A549 (cell line): ENCODE results near the gene QRSL1. TPM values are rescaled to one million over a fixed set of nuclear protein-coding genes. Genes with fewer than 3 reads are reported as not detected.

Source experiments
- ATAC-seq, 2 experiments: fragments of 200-7000 bp in 1 of 2; fragments of >200 bp in 1 of 2; cut with Nextera tagmentation in 1 of 2; cut with Tn5 transposase in 1 of 2; 3 replicates each; pipeline versions ENCODE4 v1.8.0 to v1.9.1; 2018 to 2020; ENCODE audit warnings: mild to moderate bottlenecking in 1 of 2, moderate library complexity in 1 of 2
- CTCF ChIA-PET: fragments of 300-600 bp; sonication (Branson Sonifier 250); formaldehyde crosslinking; extraction: SDS; loops from one replicate; lab custom pipeline; 2021; ENCODE audit warnings: antibody characterized with exemption, inconsistent platforms; lab: Yijun Ruan, JAX
- POLR2A ChIA-PET: fragments of 350-600 bp; formaldehyde crosslinking; extraction: SDS; loops from one replicate; lab custom pipeline; 2021; ENCODE audit warnings: antibody characterized with exemption, inconsistent platforms; lab: Yijun Ruan, JAX
- DNase-seq, 2 experiments: peaks; one replicate each; pipeline versions ENCODE4 v3.0.0 to v3.0.0-alpha.2; 2011 to 2016; ENCODE audit warnings: low read depth in 1 of 2, low spot score in 1 of 2
- FAIRE-seq: peaks from 2 replicates; lab custom pipeline; 2011; peaks lifted over from hg19 to GRCh38; lab: Jason Lieb, UNC
- H3K27ac ChIP-seq, 2 experiments: fragments of >200 bp; sonication (Bioruptor Twin); formaldehyde crosslinking; 3 replicates each; pipeline ENCODE4 v1.5.1; 2016 to 2017
- H3K4me1 ChIP-seq: fragments of >200 bp; sonication (Bioruptor Twin); formaldehyde crosslinking; 3 replicates; pipeline ENCODE4 v1.6.1; 2016
- H3K4me2 ChIP-seq: fragments of >200 bp; sonication (Bioruptor Twin); formaldehyde crosslinking; 3 replicates; pipeline ENCODE4 v1.6.1; 2016
- H3K4me3 ChIP-seq: fragments of >200 bp; sonication (Bioruptor Twin); formaldehyde crosslinking; 3 replicates; pipeline ENCODE4 v1.5.1; 2016
- H3K9me3 ChIP-seq: fragments of >200 bp; sonication (Bioruptor Twin); formaldehyde crosslinking; 3 replicates; pipeline ENCODE4 v1.6.1; 2016
- BHLHE40 ChIP-seq: IDR thresholded peaks from 2 replicates; pipeline ENCODE4 v1.6.1; 2012; ENCODE audit warnings: low read depth, low read length, inconsistent platforms
- CTCF ChIP-seq: fragments of >200 bp; sonication (Bioruptor Twin); formaldehyde crosslinking; IDR thresholded peaks from 3 replicates; pipeline ENCODE4 v1.5.1; 2016
- EHMT2 ChIP-seq: fragments of 200-600 bp; sonication (generic); IDR thresholded peaks from 2 replicates; pipeline ENCODE4 v1.6.1; 2016; ENCODE audit warnings: antibody characterized with exemption, low read depth, mild to moderate bottlenecking, moderate library complexity
- ELK1 ChIP-seq: fragments of 150-350 bp; IDR thresholded peaks from 2 replicates; pipeline ENCODE4 v1.6.1; 2014; ENCODE audit warnings: low read depth, mild to moderate bottlenecking, low read length
- FOXS1 ChIP-seq: fragments of 250-450 bp; sonication (Bioruptor Pico); IDR thresholded peaks from 2 replicates; pipeline ENCODE4 v1.5.0; 2020; ENCODE audit warnings: mild to moderate bottlenecking, moderate library complexity
- GATA3 ChIP-seq: IDR thresholded peaks from 2 replicates; pipeline ENCODE4 v1.6.1; 2012; ENCODE audit warnings: borderline replicate concordance
- HEYL ChIP-seq: fragments of 250-450 bp; sonication (Bioruptor Pico); IDR thresholded peaks from 2 replicates; pipeline ENCODE4 v1.8.0; 2021; ENCODE audit warnings: mild to moderate bottlenecking, moderate library complexity
- HOXA7 ChIP-seq: fragments of 250-450 bp; sonication (Bioruptor Pico); IDR thresholded peaks from 2 replicates; pipeline ENCODE4 v1.5.0; 2020; ENCODE audit warnings: mild to moderate bottlenecking, moderate library complexity
- HOXB13 ChIP-seq: fragments of 250-450 bp; sonication (Bioruptor Pico); IDR thresholded peaks from 2 replicates; pipeline ENCODE4 v1.5.0; 2020; ENCODE audit warnings: low read depth, mild to moderate bottlenecking, moderate library complexity
- JUNB ChIP-seq: fragments of >200 bp; sonication (Bioruptor Twin); formaldehyde crosslinking; IDR thresholded peaks from 2 replicates; pipeline ENCODE4 v1.6.1; 2016
- MYC ChIP-seq: IDR thresholded peaks from 2 replicates; pipeline ENCODE4 v1.6.1; 2012; ENCODE audit warnings: mild to moderate bottlenecking, inconsistent platforms, low read length, improper control_type of control experiment, borderline replicate concordance
- NPAS2 ChIP-seq: fragments of 250-450 bp; sonication (Bioruptor Pico); IDR thresholded peaks from 2 replicates; pipeline ENCODE4 v1.8.0; 2022; ENCODE audit warnings: mild to moderate bottlenecking, moderate library complexity, borderline replicate concordance
- NR3C1 ChIP-seq: fragments of >200 bp; sonication (Bioruptor Twin); formaldehyde crosslinking; IDR thresholded peaks from 3 replicates; pipeline ENCODE4 v1.6.1; 2017
- PBX3 ChIP-seq: IDR thresholded peaks from 2 replicates; pipeline ENCODE4 v1.6.1; 2012
- RCOR1 ChIP-seq: fragments of 150-350 bp; IDR thresholded peaks from 2 replicates; pipeline ENCODE4 v1.6.1; 2014; ENCODE audit warnings: antibody characterized with exemption, low read length, low read depth
- REST ChIP-seq: fragments of 200-600 bp; sonication (generic); IDR thresholded peaks from 2 replicates; pipeline ENCODE4 v1.6.1; 2016; ENCODE audit warnings: antibody characterized with exemption, mild to moderate bottlenecking, moderate library complexity
- RFX5 ChIP-seq: fragments of 450-650 bp; IDR thresholded peaks from 2 replicates; pipeline ENCODE4 v1.7.1; 2014; ENCODE audit warnings: antibody characterized with exemption, mild to moderate bottlenecking, moderate library complexity
- SREBF2 ChIP-seq: fragments of 450-650 bp; IDR thresholded peaks from 2 replicates; pipeline ENCODE4 v1.6.1; 2014; ENCODE audit warnings: mild to moderate bottlenecking, moderate library complexity
- ZFP36 ChIP-seq: fragments of 450-650 bp; IDR thresholded peaks from 2 replicates; pipeline ENCODE4 v1.6.1; 2014; ENCODE audit warnings: borderline replicate concordance; ENCODE audit not compliant: partially characterized antibody
- ZNF302 ChIP-seq: fragments of 250-450 bp; sonication (Bioruptor Pico); IDR thresholded peaks from 2 replicates; pipeline ENCODE4 v1.9.0; 2021; ENCODE audit warnings: inconsistent platforms, mild to moderate bottlenecking, moderate library complexity
- ZSCAN20 ChIP-seq: fragments of 250-450 bp; sonication (Bioruptor Pico); IDR thresholded peaks from 2 replicates; pipeline ENCODE4 v1.8.0; 2022; ENCODE audit warnings: mild to moderate bottlenecking, moderate library complexity
- WGBS: methylation state at CpG from one replicate; pipeline ENCODE4 v1.1.6; 2017; ENCODE audit errors: missing lambda C conversion rate; 5-methylcytosine and 5-hydroxymethylcytosine counted together
- polyA plus RNA-seq, 4 experiments: library from polyadenylated mRNA; depleted of rRNA in 3 of 4; stranded (reverse); fragments of >200 nt; fragmentation: RNase III in 1 of 4; extraction: RNeasy Plus Mini Kit Qiagen cat#74134 plus additional on column Dnase treatment in 1 of 4; gene quantifications; 2 replicates in 3 of 4; 3 replicates in 1 of 4; pipeline ENCODE4 v1.2.3, GENCODE V29; 2011 to 2017
- TF ChIP-seq, protein P1 (sequence below): fragments of 450-650 bp; IDR thresholded peaks from 2 replicates; pipeline ENCODE4 v1.6.1; 2014; ENCODE audit warnings: antibody characterized with exemption

Gene QRSL1
- polyA plus RNA-seq, 2 of the 4 experiments (the other 2 are of a cell fraction), result 11.5 to 15.9 TPM

DNA sequence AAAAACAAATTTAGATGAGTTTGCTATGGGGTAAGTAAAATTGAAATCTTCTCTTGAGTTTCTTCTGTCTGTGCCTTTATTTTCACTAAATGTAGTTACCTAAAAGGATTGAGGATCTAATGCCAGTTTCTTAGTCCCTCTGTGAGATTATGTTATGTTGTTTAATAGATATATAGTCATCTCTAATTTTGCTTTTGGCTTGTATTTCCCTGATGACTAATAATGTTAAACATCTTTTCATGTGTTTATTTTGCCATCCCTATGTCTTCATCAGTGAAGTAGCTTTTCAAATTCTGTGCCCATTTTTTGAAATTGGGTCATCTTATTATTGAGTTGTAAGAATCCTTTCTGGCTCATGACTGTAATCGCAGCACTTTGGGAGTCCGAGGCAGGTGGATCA, 13.7 kb downstream of the QRSL1 start:
- peak overlapping the region; percentile 23; the same call in 1 of the 3 replicates for H3K4me2 ChIP-seq
- POLR2A ChIA-PET, result no interaction called here
- H3K4me3 ChIP-seq, result no peak overlapping the region
- CTCF ChIA-PET, result interaction anchor here (0.7 to 1.0 kb wide), 2 partner anchors 11 to 336 kb away, joined by 3 read pairs; no protein-coding TSS in a partner anchor
- no peak for FAIRE-seq
- no peaks in the 10 kb centered on the region for H3K9me3 ChIP-seq
- no peak for TF ChIP-seq PBX3
- no peak for TF ChIP-seq FOXS1 (CRISPR knock-in tag)
- no peak for TF ChIP-seq EHMT2
- no peak for TF ChIP-seq GATA3
- no peak for TF ChIP-seq BHLHE40
- TF ChIP-seq, protein P1, sequence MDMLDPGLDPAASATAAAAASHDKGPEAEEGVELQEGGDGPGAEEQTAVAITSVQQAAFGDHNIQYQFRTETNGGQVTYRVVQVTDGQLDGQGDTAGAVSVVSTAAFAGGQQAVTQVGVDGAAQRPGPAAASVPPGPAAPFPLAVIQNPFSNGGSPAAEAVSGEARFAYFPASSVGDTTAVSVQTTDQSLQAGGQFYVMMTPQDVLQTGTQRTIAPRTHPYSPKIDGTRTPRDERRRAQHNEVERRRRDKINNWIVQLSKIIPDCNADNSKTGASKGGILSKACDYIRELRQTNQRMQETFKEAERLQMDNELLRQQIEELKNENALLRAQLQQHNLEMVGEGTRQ, result no peak
- no peak for TF ChIP-seq MYC
- TF ChIP-seq REST, result no peak
- no peak for TF ChIP-seq ELK1
- TF ChIP-seq ZNF302 (CRISPR knock-in tag), result no peak
- no peak for TF ChIP-seq RFX5
- peaks cover 8% of the 10 kb centered on the region; the same call in 1 of the 3 replicates for H3K4me1 ChIP-seq
- H3K27ac ChIP-seq, result peak overlapping the region in 1 of 2 experiments; percentile 51; a peak in 1 of 6 replicates
- DNase-seq, result no peak
- 56% methylated on average over 2 of the region's 2 CpGs for WGBS
- no peak for ATAC-seq

- ATAC-seq, result no peak
- WGBS, result 97% methylated on average over 7 of the region's 7 CpGs
- Histone ChIP-seq H3K4me2 (no peak overlapping the region), H3K27ac (no peak overlapping the region), H3K4me3 (no peak overlapping the region), H3K4me1 (no peaks in the 10 kb centered on the region), H3K9me3 (no peaks in the 10 kb centered on the region)
- no peak for DNase-seq
- POLR2A ChIA-PET, result no interaction called here
- FAIRE-seq, result no peak
- TF ChIP-seq ZSCAN20 (CRISPR knock-in tag) (no peak), ZFP36 (no peak), GATA3 (no peak), HOXB13 (no peak), RCOR1 (no peak), JUNB (no peak), CTCF (no peak), HOXA7 (CRISPR knock-in tag) (no peak), NPAS2 (no peak), NR3C1 (no peak), HEYL (CRISPR knock-in tag) (no peak), SREBF2 (no peak)
- TF ChIP-seq, protein P1, result no peak
- CTCF ChIA-PET, result interaction anchor here (1.2 kb wide), 1 partner anchor 39 kb away, joined by 4 read pairs; no protein-coding TSS in a partner anchor
Measured at GRCh38 chr6:106648651-106649308, 19.4 kb downstream of the QRSL1 start.
